Liver (tissue), 9 donors: ENCODE results near the gene ANKFN1. TPM values are rescaled to one million over a fixed set of nuclear protein-coding genes. Genes with fewer than 3 reads are reported as not detected.

Source experiments
- DNase-seq: peaks from one replicate; pipeline ENCODE4 v3.0.0-alpha.2; 2017; ENCODE audit warnings: low spot score
- H3K27ac ChIP-seq, 2 donors: one replicate each; pipeline ENCODE4 v1.7.0; 2013; ENCODE audit warnings: inconsistent platforms in 2 of 2, low read length in 2 of 2, control low read depth in 1 of 2, low read depth in 1 of 2, mild to moderate bottlenecking in 1 of 2
- H3K27me3 ChIP-seq, 4 donors: one replicate each; pipeline versions ENCODE4 v1.6.1 to v1.7.0; 2013; ENCODE audit warnings: low read length in 3 of 4, inconsistent platforms in 1 of 4, mild to moderate bottlenecking in 1 of 4, moderate library complexity in 1 of 4; ENCODE audit not compliant: control insufficient read depth in 4 of 4, insufficient read depth in 4 of 4
- H3K36me3 ChIP-seq, 4 donors: one replicate each; pipeline versions ENCODE4 v1.6.1 to v1.7.0; 2013; ENCODE audit warnings: low read length in 3 of 4, mild to moderate bottlenecking in 3 of 4, low read depth in 1 of 4, moderate library complexity in 1 of 4; ENCODE audit not compliant: control insufficient read depth in 4 of 4, insufficient read depth in 3 of 4
- H3K4me1 ChIP-seq, 4 donors: one replicate each; pipeline versions ENCODE4 v1.6.1 to v1.7.0; 2013; ENCODE audit warnings: low read length in 3 of 4, mild to moderate bottlenecking in 3 of 4, moderate library complexity in 1 of 4; ENCODE audit not compliant: control insufficient read depth in 4 of 4, insufficient read depth in 4 of 4
- H3K4me3 ChIP-seq, 3 donors: one replicate each; pipeline versions ENCODE4 v1.6.1 to v1.7.0; 2013; ENCODE audit warnings: low read length in 3 of 3, control low read depth in 1 of 3, low read depth in 1 of 3, mild to moderate bottlenecking in 1 of 3
- H3K9ac ChIP-seq, 2 donors: one replicate each; pipeline ENCODE4 v1.7.0; 2013; ENCODE audit warnings: low read length in 2 of 2, mild to moderate bottlenecking in 2 of 2, moderate library complexity in 2 of 2, control low read depth in 1 of 2, low read depth in 1 of 2
- H3K9me3 ChIP-seq, 4 donors: one replicate each; pipeline versions ENCODE4 v1.6.1 to v1.7.0; 2013; ENCODE audit warnings: low read length in 3 of 4; ENCODE audit not compliant: control insufficient read depth in 4 of 4
- EGR1 ChIP-seq, 2 donors: IDR thresholded peaks; 2 replicates each; pipeline ENCODE4 v1.6.1; 2016 to 2018; ENCODE audit warnings: antibody characterized with exemption in 2 of 2, low read depth in 2 of 2
- FOXA1 ChIP-seq: IDR thresholded peaks from 2 replicates; pipeline ENCODE4 v1.6.1; 2016; ENCODE audit warnings: antibody characterized with exemption
- GABPA ChIP-seq, 2 donors: IDR thresholded peaks in 1 of 2; conservative IDR thresholded peaks in 1 of 2; 2 replicates each; pipeline ENCODE4 v1.6.1; 2016; ENCODE audit warnings: antibody characterized with exemption in 2 of 2, mild to moderate bottlenecking in 1 of 2, moderate library complexity in 1 of 2
- HNF4A ChIP-seq, 2 donors: conservative IDR thresholded peaks; 2 replicates each; pipeline ENCODE4 v1.6.1; 2016; ENCODE audit warnings: antibody characterized with exemption in 2 of 2, mild to moderate bottlenecking in 2 of 2
- HNF4G ChIP-seq: IDR thresholded peaks from 2 replicates; pipeline ENCODE4 v1.6.1; 2016; ENCODE audit warnings: antibody characterized with exemption
- JUND ChIP-seq, 2 donors: IDR thresholded peaks; 2 replicates each; pipeline ENCODE4 v1.6.1; 2016; ENCODE audit warnings: antibody characterized with exemption in 2 of 2
- NR2F2 ChIP-seq: IDR thresholded peaks from 2 replicates; pipeline ENCODE4 v1.6.1; 2016; ENCODE audit warnings: antibody characterized with exemption
- RAD21 ChIP-seq, 2 donors: IDR thresholded peaks; 2 replicates each; pipeline ENCODE4 v1.6.1; 2016; ENCODE audit warnings: antibody characterized with exemption in 2 of 2, mild to moderate bottlenecking in 2 of 2
- RXRA ChIP-seq, 2 donors: IDR thresholded peaks; 2 replicates each; pipeline ENCODE4 v1.6.1; 2017 to 2018; ENCODE audit warnings: antibody characterized with exemption in 2 of 2, mild to moderate bottlenecking in 1 of 2
- SP1 ChIP-seq: IDR thresholded peaks from 2 replicates; pipeline ENCODE4 v1.6.1; 2018; ENCODE audit warnings: antibody characterized with exemption, mild to moderate bottlenecking
- TAF1 ChIP-seq: conservative IDR thresholded peaks from 2 replicates; pipeline ENCODE4 v1.6.1; 2016; ENCODE audit warnings: antibody characterized with exemption, mild to moderate bottlenecking
- YY1 ChIP-seq: IDR thresholded peaks from 2 replicates; pipeline ENCODE4 v1.6.1; 2016; ENCODE audit warnings: antibody characterized with exemption, mild to moderate bottlenecking
- WGBS: extraction: QIAGEN DNeasy Blood & Tissue Kit; methylation state at CpG from one replicate; pipeline ENCODE4 v1.1.7; 2013; 5-methylcytosine and 5-hydroxymethylcytosine counted together
- polyA plus RNA-seq, 2 donors: library from polyadenylated mRNA; stranded (reverse) in 1 of 2; unstranded in 1 of 2; fragments of 200-250 nt in 1 of 2; fragments of >200 nt in 1 of 2; fragmentation: Nextera tagmentation in 1 of 2; extraction: Ambion mirVana in 1 of 2; gene quantifications; one replicate each; pipeline versions ENCODE4 v1.2.1 to v1.2.3, GENCODE V29; 2013 to 2015
- total RNA-seq, 2 donors: library from RNA; depleted of rRNA; stranded (reverse); fragments of >200 nt; gene quantifications; one replicate each; pipeline ENCODE4 v1.2.3, GENCODE V29; 2014
- TF ChIP-seq, protein P1 (sequence below): fragments of 150-350 bp; IDR thresholded peaks from 2 replicates; pipeline ENCODE4 v1.5.1; 2017; ENCODE audit warnings: improper control_type of control experiment, low read depth, low read length; ENCODE audit not compliant: missing input control
- TF ChIP-seq, protein P2 (sequence below): IDR thresholded peaks from 2 replicates; pipeline ENCODE4 v1.6.1; 2016; ENCODE audit warnings: antibody characterized with exemption
- TF ChIP-seq, protein P3 (sequence below): IDR thresholded peaks from 2 replicates; pipeline ENCODE4 v1.6.1; 2016; ENCODE audit warnings: antibody characterized with exemption
- TF ChIP-seq, protein P4 (sequence below): IDR thresholded peaks from 2 replicates; pipeline ENCODE4 v1.6.1; 2016; ENCODE audit warnings: antibody characterized with exemption, mild to moderate bottlenecking
- TF ChIP-seq, protein P5 (sequence below): IDR thresholded peaks from 2 replicates; pipeline ENCODE4 v1.6.1; 2016; ENCODE audit warnings: antibody characterized with exemption
- donor health status: healthy.
- donor health status: healthy.
- donor health status: healthy.
- donor health status: healthy.
- donor health status: healthy.

ANKFN1 gene
- total and polyA plus RNA-seq, 4 donors = not detected

DNA sequence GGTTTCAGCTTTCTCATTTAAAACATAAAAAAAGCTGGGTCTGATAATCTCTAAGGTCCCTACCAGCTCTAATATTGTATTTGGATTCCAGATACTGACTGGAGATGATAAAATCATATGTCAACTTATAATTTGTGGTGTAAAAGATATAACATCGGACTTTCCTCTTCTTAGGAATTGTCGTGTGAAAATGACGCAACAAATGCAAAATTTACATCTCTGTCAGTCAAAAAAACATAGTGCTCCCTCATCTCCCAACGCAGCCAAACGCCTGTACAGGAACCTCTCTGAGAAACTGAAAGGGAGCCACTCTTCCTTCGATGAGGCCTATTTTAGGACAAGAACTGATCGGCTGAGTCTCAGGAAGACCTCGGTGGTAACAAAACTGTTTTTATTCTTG, 197.3 kb downstream of the ANKFN1 start:
- peaks cover 0 to 3% (median 0%) of the 10 kb centered on the region in 4 donors for H3K9me3 ChIP-seq
- WGBS = 83% methylated on average over 8 of the region's 8 CpGs
- no peak overlapping the region for H3K27ac ChIP-seq
- H3K36me3 ChIP-seq = no peaks in the 10 kb centered on the region
- peaks cover 0 to 3% (median 0%) of the 10 kb centered on the region in 4 donors for H3K27me3 ChIP-seq
- no peak for DNase-seq
- H3K4me1 ChIP-seq = no peaks in the 10 kb centered on the region
- no peak overlapping the region for H3K9ac ChIP-seq
- no peak overlapping the region for H3K4me3 ChIP-seq
- no peak for TF ChIP-seq HNF4A (conservative IDR thresholded peaks at IDR 0.05)
- no peak for TF ChIP-seq RAD21 (IDR thresholded peaks at IDR 0.05)
- TF ChIP-seq RXRA (IDR thresholded peaks at IDR 0.05) = no peak
- TF ChIP-seq, protein P1, sequence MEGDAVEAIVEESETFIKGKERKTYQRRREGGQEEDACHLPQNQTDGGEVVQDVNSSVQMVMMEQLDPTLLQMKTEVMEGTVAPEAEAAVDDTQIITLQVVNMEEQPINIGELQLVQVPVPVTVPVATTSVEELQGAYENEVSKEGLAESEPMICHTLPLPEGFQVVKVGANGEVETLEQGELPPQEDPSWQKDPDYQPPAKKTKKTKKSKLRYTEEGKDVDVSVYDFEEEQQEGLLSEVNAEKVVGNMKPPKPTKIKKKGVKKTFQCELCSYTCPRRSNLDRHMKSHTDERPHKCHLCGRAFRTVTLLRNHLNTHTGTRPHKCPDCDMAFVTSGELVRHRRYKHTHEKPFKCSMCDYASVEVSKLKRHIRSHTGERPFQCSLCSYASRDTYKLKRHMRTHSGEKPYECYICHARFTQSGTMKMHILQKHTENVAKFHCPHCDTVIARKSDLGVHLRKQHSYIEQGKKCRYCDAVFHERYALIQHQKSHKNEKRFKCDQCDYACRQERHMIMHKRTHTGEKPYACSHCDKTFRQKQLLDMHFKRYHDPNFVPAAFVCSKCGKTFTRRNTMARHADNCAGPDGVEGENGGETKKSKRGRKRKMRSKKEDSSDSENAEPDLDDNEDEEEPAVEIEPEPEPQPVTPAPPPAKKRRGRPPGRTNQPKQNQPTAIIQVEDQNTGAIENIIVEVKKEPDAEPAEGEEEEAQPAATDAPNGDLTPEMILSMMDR = no peak
- TF ChIP-seq TAF1 = no peak
- TF ChIP-seq, protein P2, sequence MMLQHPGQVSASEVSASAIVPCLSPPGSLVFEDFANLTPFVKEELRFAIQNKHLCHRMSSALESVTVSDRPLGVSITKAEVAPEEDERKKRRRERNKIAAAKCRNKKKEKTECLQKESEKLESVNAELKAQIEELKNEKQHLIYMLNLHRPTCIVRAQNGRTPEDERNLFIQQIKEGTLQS = no peak
- TF ChIP-seq JUND (IDR thresholded peaks at IDR 0.05) = no peak
- no peak for TF ChIP-seq FOXA1
- no peak for TF ChIP-seq SP1
- TF ChIP-seq, protein P3, sequence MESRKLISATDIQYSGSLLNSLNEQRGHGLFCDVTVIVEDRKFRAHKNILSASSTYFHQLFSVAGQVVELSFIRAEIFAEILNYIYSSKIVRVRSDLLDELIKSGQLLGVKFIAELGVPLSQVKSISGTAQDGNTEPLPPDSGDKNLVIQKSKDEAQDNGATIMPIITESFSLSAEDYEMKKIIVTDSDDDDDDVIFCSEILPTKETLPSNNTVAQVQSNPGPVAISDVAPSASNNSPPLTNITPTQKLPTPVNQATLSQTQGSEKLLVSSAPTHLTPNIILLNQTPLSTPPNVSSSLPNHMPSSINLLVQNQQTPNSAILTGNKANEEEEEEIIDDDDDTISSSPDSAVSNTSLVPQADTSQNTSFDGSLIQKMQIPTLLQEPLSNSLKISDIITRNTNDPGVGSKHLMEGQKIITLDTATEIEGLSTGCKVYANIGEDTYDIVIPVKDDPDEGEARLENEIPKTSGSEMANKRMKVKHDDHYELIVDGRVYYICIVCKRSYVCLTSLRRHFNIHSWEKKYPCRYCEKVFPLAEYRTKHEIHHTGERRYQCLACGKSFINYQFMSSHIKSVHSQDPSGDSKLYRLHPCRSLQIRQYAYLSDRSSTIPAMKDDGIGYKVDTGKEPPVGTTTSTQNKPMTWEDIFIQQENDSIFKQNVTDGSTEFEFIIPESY = no peak
- no peak for TF ChIP-seq GABPA (IDR thresholded peaks at IDR 0.05 in 1 of 2, conservative IDR thresholded peaks at IDR 0.05 in 1 of 2)
- no peak for TF ChIP-seq YY1
- TF ChIP-seq, protein P4, sequence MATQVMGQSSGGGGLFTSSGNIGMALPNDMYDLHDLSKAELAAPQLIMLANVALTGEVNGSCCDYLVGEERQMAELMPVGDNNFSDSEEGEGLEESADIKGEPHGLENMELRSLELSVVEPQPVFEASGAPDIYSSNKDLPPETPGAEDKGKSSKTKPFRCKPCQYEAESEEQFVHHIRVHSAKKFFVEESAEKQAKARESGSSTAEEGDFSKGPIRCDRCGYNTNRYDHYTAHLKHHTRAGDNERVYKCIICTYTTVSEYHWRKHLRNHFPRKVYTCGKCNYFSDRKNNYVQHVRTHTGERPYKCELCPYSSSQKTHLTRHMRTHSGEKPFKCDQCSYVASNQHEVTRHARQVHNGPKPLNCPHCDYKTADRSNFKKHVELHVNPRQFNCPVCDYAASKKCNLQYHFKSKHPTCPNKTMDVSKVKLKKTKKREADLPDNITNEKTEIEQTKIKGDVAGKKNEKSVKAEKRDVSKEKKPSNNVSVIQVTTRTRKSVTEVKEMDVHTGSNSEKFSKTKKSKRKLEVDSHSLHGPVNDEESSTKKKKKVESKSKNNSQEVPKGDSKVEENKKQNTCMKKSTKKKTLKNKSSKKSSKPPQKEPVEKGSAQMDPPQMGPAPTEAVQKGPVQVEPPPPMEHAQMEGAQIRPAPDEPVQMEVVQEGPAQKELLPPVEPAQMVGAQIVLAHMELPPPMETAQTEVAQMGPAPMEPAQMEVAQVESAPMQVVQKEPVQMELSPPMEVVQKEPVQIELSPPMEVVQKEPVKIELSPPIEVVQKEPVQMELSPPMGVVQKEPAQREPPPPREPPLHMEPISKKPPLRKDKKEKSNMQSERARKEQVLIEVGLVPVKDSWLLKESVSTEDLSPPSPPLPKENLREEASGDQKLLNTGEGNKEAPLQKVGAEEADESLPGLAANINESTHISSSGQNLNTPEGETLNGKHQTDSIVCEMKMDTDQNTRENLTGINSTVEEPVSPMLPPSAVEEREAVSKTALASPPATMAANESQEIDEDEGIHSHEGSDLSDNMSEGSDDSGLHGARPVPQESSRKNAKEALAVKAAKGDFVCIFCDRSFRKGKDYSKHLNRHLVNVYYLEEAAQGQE = no peak
- TF ChIP-seq HNF4G = no peak
- TF ChIP-seq EGR1 (IDR thresholded peaks at IDR 0.05; ENCODE audit: low read depth in 2 of 2) = no peak
- no peak for TF ChIP-seq NR2F2

DNA sequence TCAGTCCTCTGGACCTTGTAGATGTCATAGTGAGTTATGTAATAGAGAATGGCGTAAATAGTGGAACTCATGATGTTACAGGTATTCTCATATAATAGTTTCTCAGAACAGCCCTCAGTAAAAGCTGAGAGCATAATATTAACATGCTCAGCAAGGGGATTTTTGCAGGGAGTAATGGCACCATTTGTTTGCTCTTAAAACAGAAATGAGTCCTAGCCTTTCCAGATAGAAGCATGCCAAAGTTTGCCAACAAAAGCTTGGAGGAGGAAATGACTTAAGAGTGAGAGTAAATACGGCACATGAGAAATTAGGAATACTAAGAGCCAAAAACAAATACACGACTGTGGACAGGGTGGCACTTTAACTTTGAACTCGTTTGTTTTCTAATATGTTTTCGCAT, 198.4 kb downstream of the ANKFN1 start:
- no peak for DNase-seq
- Histone ChIP-seq H3K4me1 (no peaks in the 10 kb centered on the region), H3K27ac (no peak overlapping the region), H3K36me3 (no peaks in the 10 kb centered on the region), H3K9ac (no peak overlapping the region), H3K9me3 (no peaks in the 10 kb centered on the region), H3K4me3 (no peak overlapping the region), H3K27me3 (peaks cover 0 to 3% (median 0%) of the 10 kb centered on the region in 4 donors)
- no peak for TF ChIP-seq HNF4G
- no peak for TF ChIP-seq GABPA (IDR thresholded peaks at IDR 0.05 in 1 of 2, conservative IDR thresholded peaks at IDR 0.05 in 1 of 2)
- TF ChIP-seq HNF4A (conservative IDR thresholded peaks at IDR 0.05) = no peak
- no peak for TF ChIP-seq SP1
- no peak for TF ChIP-seq FOXA1
- TF ChIP-seq, protein P2 = no peak
- TF ChIP-seq YY1 = no peak
- TF ChIP-seq, protein P5, sequence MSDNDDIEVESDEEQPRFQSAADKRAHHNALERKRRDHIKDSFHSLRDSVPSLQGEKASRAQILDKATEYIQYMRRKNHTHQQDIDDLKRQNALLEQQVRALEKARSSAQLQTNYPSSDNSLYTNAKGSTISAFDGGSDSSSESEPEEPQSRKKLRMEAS = no peak
- 65% methylated on average over 5 of the region's 5 CpGs for WGBS
